Upper lobe of right lung (tissue), 1 donor: ENCODE data around the gene MEIOC. TPM values are rescaled to one million over a fixed set of nuclear protein-coding genes. Genes with fewer than 3 reads are reported as not detected.

Experiments used
- ATAC-seq: fragments of 200-7000 bp; cut with Tn5 transposase; one replicate; pipeline ENCODE4 v1.9.1; 2020; ENCODE audit warnings: mild to moderate bottlenecking, moderate library complexity
- DNase-seq: peaks from one replicate; pipeline ENCODE4 v3.0.0-alpha.2; 2020
- H3K27ac ChIP-seq: fragments of 200-600 bp; one replicate; pipeline ENCODE4 v1.8.0; 2022
- H3K27me3 ChIP-seq: fragments of 200-600 bp; one replicate; pipeline ENCODE4 v1.8.0; 2022; ENCODE audit warnings: mild to moderate bottlenecking
- H3K36me3 ChIP-seq: fragments of 200-600 bp; one replicate; pipeline ENCODE4 v1.8.0; 2022
- H3K4me1 ChIP-seq: fragments of 200-600 bp; one replicate; pipeline ENCODE4 v1.8.0; 2022
- H3K4me3 ChIP-seq: fragments of 200-600 bp; one replicate; pipeline ENCODE4 v1.8.0; 2022; ENCODE audit warnings: mild to moderate bottlenecking
- H3K9me3 ChIP-seq: fragments of 200-600 bp; one replicate; pipeline ENCODE4 v1.8.0; 2022
- CTCF ChIP-seq: fragments of 200-600 bp; IDR thresholded peaks from one replicate; pipeline ENCODE4 v1.8.0; 2022; ENCODE audit warnings: antibody characterized with exemption
- intact Hi-C: fragments of 100-400 bp; cut with DNase I; formaldehyde crosslinking; loops from one replicate; pipeline ENCODE4 v1.11.0; 2022
- total RNA-seq: library from RNA; stranded (reverse); fragmentation: NEBNext Ultra II Directional; extraction: Animal tissue kit (Norgen Biotek cat#: 25700); gene quantifications from one replicate; pipeline ENCODE4 v1.2.1, GENCODE V29; 2021
- donor health status: DM: no; HTN: yes; CAD: no; lungs with severe emphysema.

MEIOC gene
- total RNA-seq, 1 donor from 2014 or later: not detected

DNA sequence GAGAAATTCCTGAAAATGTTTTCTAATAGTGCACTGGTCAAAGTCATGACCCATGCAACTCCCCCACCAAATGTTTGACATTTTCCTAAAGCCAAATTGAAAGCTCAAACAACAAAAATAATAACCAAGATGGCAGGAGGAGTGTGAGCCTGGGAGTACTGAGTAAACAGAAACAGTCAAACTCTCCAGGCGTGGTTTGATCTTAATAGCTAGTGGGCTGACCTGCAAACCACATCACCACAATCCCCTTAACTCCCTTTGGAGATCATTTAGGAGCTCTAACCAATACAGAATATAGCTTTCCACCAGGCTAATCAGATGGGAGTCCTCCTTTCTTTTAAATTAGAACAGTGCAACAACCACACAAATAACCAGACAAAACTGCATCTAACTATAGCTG lies 19.2 kb upstream of the MEIOC start:
- no peaks in the 10 kb centered on the region for H3K36me3 ChIP-seq
- no peaks in the 10 kb centered on the region for H3K9me3 ChIP-seq
- no peak for ATAC-seq
- intact Hi-C loops: no loop called here
- DNase-seq: no peak
- H3K4me1 ChIP-seq: no peaks in the 10 kb centered on the region
- no peaks in the 10 kb centered on the region for H3K27me3 ChIP-seq
- no peak overlapping the region for H3K4me3 ChIP-seq
- H3K27ac ChIP-seq: no peak overlapping the region
- TF ChIP-seq CTCF: no peak

- no peak for ATAC-seq
- Histone ChIP-seq H3K27ac (no peak overlapping the region), H3K4me1 (no peaks in the 10 kb centered on the region), H3K9me3 (no peaks in the 10 kb centered on the region), H3K4me3 (no peak overlapping the region), H3K27me3 (peaks cover 6% of the 10 kb centered on the region), H3K36me3 (no peaks in the 10 kb centered on the region)
- TF ChIP-seq CTCF: no peak
- intact Hi-C loops: loop anchor here (5.0 kb wide), 1 partner anchor 111 kb away; no protein-coding TSS in a partner anchor
- no peak for DNase-seq
Observed at GRCh38 chr17:44642834-44643233, 13.4 kb upstream of the MEIOC start.

DNA sequence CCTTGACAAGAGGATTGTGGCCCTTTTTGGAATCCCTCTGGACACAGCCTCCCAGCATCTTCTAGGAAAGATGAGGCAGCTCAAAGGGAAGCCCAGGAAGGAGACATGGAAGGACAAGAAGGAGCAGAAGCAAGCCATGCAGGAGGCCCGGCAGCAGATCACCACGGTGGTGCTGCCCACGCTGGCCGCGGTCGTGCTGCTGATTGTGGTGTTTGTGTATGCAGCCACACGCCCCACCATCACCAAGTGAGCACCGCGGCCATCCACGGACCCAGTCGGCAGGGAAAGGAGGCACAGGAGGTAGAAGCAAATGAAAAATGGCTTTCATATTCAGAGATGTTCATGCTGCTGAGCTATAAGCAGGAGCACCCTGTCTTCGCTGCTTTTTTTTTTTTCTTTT lies 10.9 kb upstream of the MEIOC start:
- intact Hi-C loops: no loop called here
- Histone ChIP-seq H3K36me3 (no peaks in the 10 kb centered on the region), H3K9me3 (no peaks in the 10 kb centered on the region), H3K27me3 (peaks cover 6% of the 10 kb centered on the region), H3K4me1 (no peaks in the 10 kb centered on the region), H3K4me3 (no peak overlapping the region), H3K27ac (no peak overlapping the region)
- TF ChIP-seq CTCF: no peak
- DNase-seq (no peak), ATAC-seq (no peak)

- H3K27ac ChIP-seq: no peak overlapping the region
- H3K4me3 ChIP-seq: no peak overlapping the region
- intact Hi-C loops: no loop called here
- DNase-seq: no peak
- H3K36me3 ChIP-seq: no peaks in the 10 kb centered on the region
- TF ChIP-seq CTCF: no peak
- ATAC-seq: no peak
- no peaks in the 10 kb centered on the region for H3K4me1 ChIP-seq
- H3K27me3 ChIP-seq: peaks cover 6% of the 10 kb centered on the region
- H3K9me3 ChIP-seq: no peaks in the 10 kb centered on the region
Observed at GRCh38 chr17:44646280-44646679, 10.0 kb upstream of the MEIOC start.

- Histone ChIP-seq H3K27me3 (peaks cover 12% of the 10 kb centered on the region), H3K4me1 (no peaks in the 10 kb centered on the region), H3K9me3 (no peaks in the 10 kb centered on the region), H3K36me3 (no peaks in the 10 kb centered on the region), H3K27ac (no peak overlapping the region), H3K4me3 (no peak overlapping the region)
- DNase-seq: no peak
- intact Hi-C loops: no loop called here
- TF ChIP-seq CTCF: no peak
- no peak for ATAC-seq
Observed at GRCh38 chr17:44647736-44648135, 8.5 kb upstream of the MEIOC start.

GRCh38 chr17:44648963-44649362 lies 7.3 kb upstream of the MEIOC start:
- intact Hi-C loops: no loop called here
- TF ChIP-seq CTCF: no peak
- Histone ChIP-seq H3K36me3 (no peaks in the 10 kb centered on the region), H3K27me3 (peaks cover 18% of the 10 kb centered on the region), H3K4me1 (no peaks in the 10 kb centered on the region), H3K27ac (no peak overlapping the region), H3K9me3 (no peaks in the 10 kb centered on the region), H3K4me3 (no peak overlapping the region)
- no peak for ATAC-seq
- DNase-seq: no peak
